Measurements from ENCODE around the gene NRXN2.

NRXN2 gene

DNA sequence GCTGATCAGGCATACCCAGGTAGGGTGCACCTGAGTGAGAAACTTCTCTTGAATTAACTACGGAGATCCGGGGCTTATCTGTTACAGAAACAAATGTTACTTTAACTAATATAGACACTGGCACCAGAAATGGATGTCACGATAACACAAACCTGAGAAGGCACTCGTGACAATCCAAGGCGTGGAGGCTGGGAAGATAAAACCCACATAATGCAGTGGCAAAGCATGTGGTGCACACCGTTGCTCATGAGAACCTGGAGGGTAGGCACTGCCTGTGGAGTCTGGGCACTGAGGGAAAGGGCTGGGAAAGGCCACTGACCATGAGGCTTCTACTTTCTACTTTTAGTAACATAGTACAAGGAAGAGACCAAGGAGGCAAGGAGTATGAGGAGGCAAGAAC lies 109.3 kb downstream of the NRXN2 start:
- TF ChIP-seq POLR2AphosphoS5 (IDR thresholded peaks at IDR 0.05; ENCODE audit: low read depth, low read length), result no peak
- no peak for TF ChIP-seq SIN3A (IDR thresholded peaks at IDR 0.05; ENCODE audit: borderline replicate concordance, insufficient read depth, low read length)
- TF ChIP-seq, protein P1, sequence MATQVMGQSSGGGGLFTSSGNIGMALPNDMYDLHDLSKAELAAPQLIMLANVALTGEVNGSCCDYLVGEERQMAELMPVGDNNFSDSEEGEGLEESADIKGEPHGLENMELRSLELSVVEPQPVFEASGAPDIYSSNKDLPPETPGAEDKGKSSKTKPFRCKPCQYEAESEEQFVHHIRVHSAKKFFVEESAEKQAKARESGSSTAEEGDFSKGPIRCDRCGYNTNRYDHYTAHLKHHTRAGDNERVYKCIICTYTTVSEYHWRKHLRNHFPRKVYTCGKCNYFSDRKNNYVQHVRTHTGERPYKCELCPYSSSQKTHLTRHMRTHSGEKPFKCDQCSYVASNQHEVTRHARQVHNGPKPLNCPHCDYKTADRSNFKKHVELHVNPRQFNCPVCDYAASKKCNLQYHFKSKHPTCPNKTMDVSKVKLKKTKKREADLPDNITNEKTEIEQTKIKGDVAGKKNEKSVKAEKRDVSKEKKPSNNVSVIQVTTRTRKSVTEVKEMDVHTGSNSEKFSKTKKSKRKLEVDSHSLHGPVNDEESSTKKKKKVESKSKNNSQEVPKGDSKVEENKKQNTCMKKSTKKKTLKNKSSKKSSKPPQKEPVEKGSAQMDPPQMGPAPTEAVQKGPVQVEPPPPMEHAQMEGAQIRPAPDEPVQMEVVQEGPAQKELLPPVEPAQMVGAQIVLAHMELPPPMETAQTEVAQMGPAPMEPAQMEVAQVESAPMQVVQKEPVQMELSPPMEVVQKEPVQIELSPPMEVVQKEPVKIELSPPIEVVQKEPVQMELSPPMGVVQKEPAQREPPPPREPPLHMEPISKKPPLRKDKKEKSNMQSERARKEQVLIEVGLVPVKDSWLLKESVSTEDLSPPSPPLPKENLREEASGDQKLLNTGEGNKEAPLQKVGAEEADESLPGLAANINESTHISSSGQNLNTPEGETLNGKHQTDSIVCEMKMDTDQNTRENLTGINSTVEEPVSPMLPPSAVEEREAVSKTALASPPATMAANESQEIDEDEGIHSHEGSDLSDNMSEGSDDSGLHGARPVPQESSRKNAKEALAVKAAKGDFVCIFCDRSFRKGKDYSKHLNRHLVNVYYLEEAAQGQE (IDR thresholded peaks at IDR 0.05; ENCODE audit: insufficient read depth in 1 of 2, low read depth in 2 of 2, low read length in 2 of 2), result no peak
- TF ChIP-seq TAF1 (IDR thresholded peaks at IDR 0.05; ENCODE audit: borderline replicate concordance, insufficient read depth, low read length), result no peak
- TF ChIP-seq FOXP2 (optimal IDR thresholded peaks at IDR 0.05; ENCODE audit: borderline replicate concordance, extremely low read depth, extremely low read length, insufficient read depth), result no peak

DNA sequence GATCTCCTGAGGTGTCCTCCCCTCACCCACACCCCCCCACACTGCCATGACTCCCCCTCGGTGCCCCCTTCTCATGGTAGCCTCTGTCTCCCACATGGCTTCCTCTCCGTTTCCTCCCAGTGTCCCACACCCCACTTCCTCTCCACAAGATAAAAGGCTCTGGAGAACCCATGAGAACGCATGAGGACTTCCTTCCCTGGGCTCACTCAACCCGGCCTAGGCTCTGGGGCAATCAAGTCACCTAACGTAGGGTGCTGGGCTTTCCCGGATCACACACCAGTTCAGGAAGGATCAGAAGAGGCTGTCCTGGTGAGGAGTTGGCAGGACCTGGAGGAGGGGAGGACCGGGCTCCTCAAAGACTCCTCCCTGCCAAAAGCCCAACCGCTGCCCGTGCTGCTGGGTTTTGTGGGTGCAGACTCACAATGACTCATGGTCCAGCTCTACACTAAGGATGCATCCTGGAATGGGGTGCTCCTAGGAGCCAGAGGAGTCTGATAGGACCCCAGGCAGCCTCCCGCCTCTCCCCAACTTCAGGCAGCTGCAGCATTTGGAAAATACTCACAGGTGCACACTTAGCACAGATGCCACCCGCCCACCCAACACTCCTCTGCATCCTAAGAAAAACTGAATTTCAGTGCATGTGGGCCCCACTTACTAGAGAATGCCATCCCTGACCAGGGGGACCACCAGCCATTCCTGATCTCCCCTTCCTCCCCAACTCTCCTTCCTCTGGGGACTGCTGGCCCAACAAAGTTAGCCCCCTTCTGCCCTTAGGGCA lies 110.9 kb downstream of the NRXN2 start:
- TF ChIP-seq, protein P1 (IDR thresholded peaks at IDR 0.05; ENCODE audit: insufficient read depth in 1 of 2, low read depth in 2 of 2, low read length in 2 of 2), result no peak
- TF ChIP-seq FOXP2 (optimal IDR thresholded peaks at IDR 0.05; ENCODE audit: borderline replicate concordance, extremely low read depth, extremely low read length, insufficient read depth), result no peak
- no peak for TF ChIP-seq SIN3A (IDR thresholded peaks at IDR 0.05; ENCODE audit: borderline replicate concordance, insufficient read depth, low read length)
- TF ChIP-seq TAF1 (IDR thresholded peaks at IDR 0.05; ENCODE audit: borderline replicate concordance, insufficient read depth, low read length), result no peak
- no peak for TF ChIP-seq POLR2AphosphoS5 (IDR thresholded peaks at IDR 0.05; ENCODE audit: low read depth, low read length)

DNA sequence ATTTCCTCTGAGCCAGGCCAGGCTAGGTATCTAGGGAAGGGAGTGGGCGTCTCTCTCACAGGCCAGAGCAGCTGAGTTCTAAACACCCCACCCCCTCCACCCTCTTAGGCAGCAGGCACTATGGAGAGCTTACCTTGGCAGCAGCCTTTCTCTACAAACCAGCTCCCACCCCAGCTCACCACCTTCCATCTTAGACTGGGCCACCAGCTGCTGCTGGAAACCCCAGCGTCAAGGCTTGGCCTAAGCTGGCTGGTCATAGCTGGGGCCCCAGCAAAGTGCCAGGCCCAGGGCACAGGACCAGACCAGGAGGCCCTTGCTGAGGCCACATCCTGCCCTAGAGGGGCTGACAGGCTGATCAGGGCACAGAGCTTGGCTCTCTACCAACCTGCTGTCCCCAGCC lies 111.8 kb downstream of the NRXN2 start:
- TF ChIP-seq TAF1 (IDR thresholded peaks at IDR 0.05; ENCODE audit: borderline replicate concordance, insufficient read depth, low read length) (no peak), FOXP2 (optimal IDR thresholded peaks at IDR 0.05; ENCODE audit: borderline replicate concordance, extremely low read depth, extremely low read length, insufficient read depth) (no peak), SIN3A (IDR thresholded peaks at IDR 0.05; ENCODE audit: borderline replicate concordance, insufficient read depth, low read length) (no peak)

DNA sequence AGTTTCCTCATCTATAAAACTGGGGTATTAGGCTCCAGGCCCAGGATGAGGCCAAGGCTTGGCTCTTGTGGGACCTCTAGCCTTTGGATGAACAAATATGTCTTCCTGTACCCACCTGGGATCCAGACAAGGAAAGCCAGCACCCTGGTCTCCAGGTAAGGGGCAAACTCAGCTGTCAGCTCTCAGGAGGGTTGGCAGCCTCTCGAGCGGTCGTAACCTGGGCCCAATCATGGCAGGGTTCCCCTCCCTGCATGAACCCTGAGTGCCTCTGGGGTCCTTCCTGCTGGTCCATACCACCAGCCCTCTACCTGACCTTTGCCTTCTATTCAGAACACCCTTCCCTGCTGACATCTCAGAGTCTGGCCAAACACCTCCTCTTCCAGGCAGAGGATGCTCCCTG lies 112.4 kb downstream of the NRXN2 start:
- TF ChIP-seq POLR2AphosphoS5 (IDR thresholded peaks at IDR 0.05; ENCODE audit: low read depth, low read length), result no peak
- no peak for TF ChIP-seq TAF1 (IDR thresholded peaks at IDR 0.05; ENCODE audit: borderline replicate concordance, insufficient read depth, low read length)
- TF ChIP-seq SIN3A (IDR thresholded peaks at IDR 0.05; ENCODE audit: borderline replicate concordance, insufficient read depth, low read length), result no peak
- TF ChIP-seq FOXP2 (optimal IDR thresholded peaks at IDR 0.05; ENCODE audit: borderline replicate concordance, extremely low read depth, extremely low read length, insufficient read depth), result no peak
- TF ChIP-seq, protein P1 (IDR thresholded peaks at IDR 0.05; ENCODE audit: insufficient read depth in 1 of 2, low read depth in 2 of 2, low read length in 2 of 2), result no peak

DNA sequence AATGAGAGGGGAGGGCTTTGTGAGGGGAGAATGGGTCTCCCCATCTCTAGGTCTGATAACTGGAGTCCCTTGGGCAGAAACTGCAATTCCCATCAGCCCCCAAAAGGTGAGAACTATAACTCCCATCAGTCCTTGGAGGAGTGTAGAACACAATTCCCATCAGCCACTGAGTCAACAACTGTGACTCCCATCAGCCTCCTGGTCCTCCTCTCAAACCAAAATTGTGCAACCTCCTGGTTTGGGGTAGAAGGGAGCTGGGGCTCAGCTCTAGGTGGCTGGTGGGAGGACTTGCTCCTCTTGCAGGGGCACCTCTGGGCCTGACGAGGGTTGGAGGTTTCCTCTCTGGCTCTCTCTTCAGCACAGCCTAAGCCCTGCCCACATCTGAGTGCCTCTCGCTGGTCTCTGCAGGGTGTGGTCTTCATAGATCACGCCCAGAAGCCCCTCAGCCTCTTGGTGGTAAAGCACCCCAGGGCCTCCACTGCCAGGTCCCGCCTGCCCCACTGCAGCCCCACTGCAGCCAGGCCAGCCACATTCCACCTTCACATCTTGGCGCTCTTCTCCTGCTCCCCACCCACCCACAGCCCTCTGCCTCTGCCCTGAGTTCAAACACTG lies 113.5 kb downstream of the NRXN2 start:
- TF ChIP-seq SIN3A (IDR thresholded peaks at IDR 0.05; ENCODE audit: borderline replicate concordance, insufficient read depth, low read length) (no peak), FOXP2 (optimal IDR thresholded peaks at IDR 0.05; ENCODE audit: borderline replicate concordance, extremely low read depth, extremely low read length, insufficient read depth) (no peak), TAF1 (IDR thresholded peaks at IDR 0.05; ENCODE audit: borderline replicate concordance, insufficient read depth, low read length) (no peak), POLR2AphosphoS5 (IDR thresholded peaks at IDR 0.05; ENCODE audit: low read depth, low read length) (no peak)
- TF ChIP-seq, protein P1 (IDR thresholded peaks at IDR 0.05; ENCODE audit: insufficient read depth in 1 of 2, low read depth in 2 of 2, low read length in 2 of 2), result no peak
